ENCODE data around the gene CBFB. TPM values are rescaled to one million over a fixed set of nuclear protein-coding genes. Genes with fewer than 3 reads are reported as not detected.

Gene CBFB
- polyA plus RNA-seq, 1 donor (not counting 4 experiments of a cell fraction or from before 2014, with no cell fraction given): 39.7 TPM

- peaks cover 21 to 35% of the 10 kb centered on the region in 2 experiments for H3K36me3 ChIP-seq (ENCODE audit: control insufficient read depth in 2 of 2, extremely low read depth in 1 of 2, insufficient read depth in 2 of 2, low read length in 2 of 2)
- no peak overlapping the region for H3K27ac ChIP-seq (ENCODE audit: control insufficient read depth, insufficient read depth, low read length)
- H3K4me1 ChIP-seq (ENCODE audit: control insufficient read depth, extremely low read depth, insufficient read depth, low read length): peaks cover 14% of the 10 kb centered on the region
- no peaks in the 10 kb centered on the region for H3K79me2 ChIP-seq (ENCODE audit: control insufficient read depth, insufficient read depth, low read length)
- peak overlapping the region; percentile 52 to 65 (median 59) for H3K4me3 ChIP-seq (ENCODE audit: control insufficient read depth in 2 of 3, extremely low read depth in 1 of 3, insufficient read depth in 2 of 3, low read depth in 1 of 3, low read length in 3 of 3)
- dilution Hi-C loops (cut with MboI; ENCODE audit: extremely low pct_ligation_motif_present, low sequenced_read_pairs): no loop called here
- peak overlapping the region; percentile 84 for H2AFZ ChIP-seq (ENCODE audit: control insufficient read depth, low read length)
- peaks cover 4% of the 10 kb centered on the region for H4K20me1 ChIP-seq (ENCODE audit: control insufficient read depth, extremely low read depth, insufficient read depth, low read length)
- H3K27me3 ChIP-seq (ENCODE audit: control insufficient read depth, extremely low read depth, insufficient read depth, low read length): no peaks in the 10 kb centered on the region
- H3K4me2 ChIP-seq (ENCODE audit: control insufficient read depth, extremely low read depth, insufficient read depth, low read depth, low read length): peak overlapping the region; percentile 87
- DNase-seq (ENCODE audit: low read depth, low spot score) (no peak), FAIRE-seq (no peak)
- H3K9ac ChIP-seq (ENCODE audit: control insufficient read depth, extremely low read depth, insufficient read depth, low read length): peak overlapping the region; percentile 47
- TF ChIP-seq CTCF (optimal IDR thresholded peaks at IDR 0.05 in 1 of 3, IDR thresholded peaks at IDR 0.05 in 1 of 3, conservative IDR thresholded peaks at IDR 0.05 in 1 of 3; ENCODE audit: extremely low read depth in 1 of 3, insufficient read depth in 2 of 3, low read length in 3 of 3): peak in 2 of 3 experiments; percentile 17 to 32
- no peak for TF ChIP-seq EZH2 (IDR thresholded peaks at IDR 0.05; ENCODE audit: low read length)
- no peaks in the 10 kb centered on the region for H3K9me3 ChIP-seq (ENCODE audit: control insufficient read depth, low read depth, low read length)
- H3K9me1 ChIP-seq (ENCODE audit: control insufficient read depth, extremely low read depth, insufficient read depth, low read length): no peaks in the 10 kb centered on the region
These were observed 121.3 kb downstream of the CBFB start for GRCh38 chr16:67150047-67150832.

Small RNA genes within 50 kb of the gene (small RNA-seq; reads per million reads assigned to genes)
- gene RN7SL543P (ENCODE audit: insufficient read length in 3 of 3, low read depth in 3 of 3, low replicate concordance in 1 of 3): 0 reads per million in 3 experiments

Other genes starting within 250 kb of the CBFB start
- gene TERB1, start 227.6 kb upstream of the CBFB start, polyA plus RNA-seq: 0.17 to 0.22 TPM in 2 of 3 replicates, not detected in the other
- 61.4 to 113 TPM (median 68.0 TPM) in 3 replicates for gene NAE1, start 198.2 kb upstream of the CBFB start, polyA plus RNA-seq
- not detected in 3 replicates for gene CA7, start 184.7 kb upstream of the CBFB start, polyA plus RNA-seq
- gene PDP2, start 148.6 kb upstream of the CBFB start, polyA plus RNA-seq: 16.5 to 18.5 TPM (median 17.3 TPM) in 3 replicates
- gene CDH16, start 110.3 kb upstream of the CBFB start, polyA plus RNA-seq: 0.16 to 2.1 TPM (median 0.45 TPM) in 3 replicates
- gene RRAD, start 103.6 kb upstream of the CBFB start, polyA plus RNA-seq: 0.67 to 12.8 TPM (median 2.7 TPM) in 3 replicates
- 99.6 to 149 TPM (median 105 TPM) in 3 replicates for gene CIAO2B, start 94.7 kb upstream of the CBFB start, polyA plus RNA-seq
- gene CES2, start 93.6 kb upstream of the CBFB start, polyA plus RNA-seq: 37.5 to 93.4 TPM (median 41.6 TPM) in 3 replicates
- gene CES3, start 67.9 kb upstream of the CBFB start, polyA plus RNA-seq: 0.63 to 2.7 TPM (median 1.5 TPM) in 3 replicates
- 5.1 to 12.8 TPM (median 6.6 TPM) in 3 replicates for gene CES4A, start 40.6 kb upstream of the CBFB start, polyA plus RNA-seq
- 26.7 to 31.5 TPM (median 28.0 TPM) in 3 replicates for gene PHAF1, start 80.8 kb downstream of the CBFB start, polyA plus RNA-seq
- gene B3GNT9, start 121.8 kb downstream of the CBFB start, polyA plus RNA-seq: 2.6 to 5.4 TPM (median 3.9 TPM) in 3 replicates
- 12.5 to 25.0 TPM (median 12.5 TPM) in 3 replicates for gene TRADD, start 130.8 kb downstream of the CBFB start, polyA plus RNA-seq
- 3.0 to 6.0 TPM (median 4.0 TPM) in 3 replicates for gene FBXL8, start 130.8 kb downstream of the CBFB start, polyA plus RNA-seq
- 4.3 to 10.7 TPM (median 4.9 TPM) in 3 replicates for gene HSF4, start 135.6 kb downstream of the CBFB start, polyA plus RNA-seq
- 10.5 to 18.1 TPM (median 16.8 TPM) in 3 replicates for gene NOL3, start 141.4 kb downstream of the CBFB start, polyA plus RNA-seq
- gene MATCAP1, start 154.8 kb downstream of the CBFB start, polyA plus RNA-seq: 9.0 to 15.0 TPM (median 13.3 TPM) in 3 replicates
- not detected in 3 replicates for gene EXOC3L1, start 161.0 kb downstream of the CBFB start, polyA plus RNA-seq
- gene E2F4, start 163.0 kb downstream of the CBFB start, polyA plus RNA-seq: 64.7 to 97.7 TPM (median 74.8 TPM) in 3 replicates
- gene ELMO3, start 170.0 kb downstream of the CBFB start, polyA plus RNA-seq: 21.0 to 38.7 TPM (median 23.4 TPM) in 3 replicates
- gene TMEM208, start 198.0 kb downstream of the CBFB start, polyA plus RNA-seq: 44.9 to 47.6 TPM (median 46.3 TPM) in 3 replicates
- gene FHOD1, start 218.3 kb downstream of the CBFB start, polyA plus RNA-seq: 21.6 to 29.6 TPM (median 29.4 TPM) in 3 replicates
- gene SLC9A5, start 219.8 kb downstream of the CBFB start, polyA plus RNA-seq: 0.51 to 0.68 TPM (median 0.62 TPM) in 3 replicates